ENCODE data around the gene P3R3URF. TPM values are rescaled to one million over a fixed set of nuclear protein-coding genes. Genes with fewer than 3 reads are reported as not detected.

P3R3URF gene
- total and polyA plus RNA-seq, 12 donors = not detected

GRCh38 chr1:46128344-46128743 is 47.9 kb downstream of the P3R3URF start:
- Histone ChIP-seq H3K27ac (no peak overlapping the region), H3K36me3 (replicated peaks in 1 of 2) (no peaks in the 10 kb centered on the region), H3K9me3 (replicated peaks in 1 of 3) (no peaks in the 10 kb centered on the region), H3K4me3 (no peak overlapping the region), H3K4me1 (replicated peaks in 1 of 2) (peaks cover 9 to 28% of the 10 kb centered on the region in 2 donors), H3K27me3 (no peaks in the 10 kb centered on the region)
- intact Hi-C loops (cut with DNase I) = loop anchor here in 1 of 2 donors (10.0 kb wide), 1 partner anchor 54 kb away; no protein-coding TSS in a partner anchor
- 97% methylated on average over 3 of the region's 3 CpGs for WGBS, 4 donors
- TF ChIP-seq POLR2A (IDR thresholded peaks at IDR 0.05) (no peak), CTCF (IDR thresholded peaks at IDR 0.05) (no peak)
- DNase-seq = no peak

Small RNA genes lying within 50 kb of the gene (small RNA-seq; reads per million reads assigned to genes)
- gene AL672043.1 = 0 reads per million in 2 donors

Other genes with a start within 250 kb of the P3R3URF start
- 10 to 100 TPM in 8 of 9 donors, 1 to 10 TPM in 1; 6.5 to 47.3 (median 21.5) TPM for gene PIK3R3, start 43.9 kb downstream of the P3R3URF start, total RNA-seq
- 10 to 100 TPM; 11.1 to 25.4 (median 16.7) TPM for gene PIK3R3, start 43.9 kb downstream of the P3R3URF start, polyA plus RNA-seq
- gene TSPAN1, start 1.4 kb downstream of the P3R3URF start, total RNA-seq = 10 to 100 TPM in 5 of 9 donors, 1 to 10 TPM in 3, under 1 TPM in 1; 0.39 to 44.6 (median 10.4) TPM
- gene TSPAN1, start 1.4 kb downstream of the P3R3URF start, polyA plus RNA-seq = 1 to 10 TPM; 4.7 to 8.2 (median 6.5) TPM
- gene POMGNT1, start 21.9 kb upstream of the P3R3URF start, total RNA-seq = 100 to 1,000 TPM in 3 of 9 donors, 10 to 100 TPM in 6; 44.6 to 132 (median 84.2) TPM
- 100 to 1,000 TPM in 2 of 3 donors, 10 to 100 TPM in 1; 73.0 to 149 (median 101) TPM for gene POMGNT1, start 21.9 kb upstream of the P3R3URF start, polyA plus RNA-seq
- 10 to 100 TPM in 1 of 9 donors, 1 to 10 TPM in 8; 4.4 to 10.0 (median 8.9) TPM for gene LURAP1, start 26.8 kb upstream of the P3R3URF start, total RNA-seq
- gene LURAP1, start 26.8 kb upstream of the P3R3URF start, polyA plus RNA-seq = 1 to 10 TPM; 3.3 to 7.4 (median 5.0) TPM
- gene RAD54L, start 71.3 kb upstream of the P3R3URF start, total RNA-seq = 1 to 10 TPM in 4 of 9 donors, under 1 TPM in 3, not detected in 2; 0.49 to 3.5 (median 1.1) TPM
- 1 to 10 TPM; 1.3 to 2.1 (median 1.9) TPM for gene RAD54L, start 71.3 kb upstream of the P3R3URF start, polyA plus RNA-seq
- gene LRRC41, start 127.1 kb upstream of the P3R3URF start, total RNA-seq = 10 to 100 TPM; 64.5 to 95.8 (median 70.1) TPM
- gene LRRC41, start 127.1 kb upstream of the P3R3URF start, polyA plus RNA-seq = 10 to 100 TPM; 38.5 to 43.2 (median 41.5) TPM
- gene UQCRH, start 127.2 kb upstream of the P3R3URF start, total RNA-seq = 100 to 1,000 TPM; 118 to 317 (median 169) TPM
- 100 to 1,000 TPM; 174 to 256 (median 245) TPM for gene UQCRH, start 127.2 kb upstream of the P3R3URF start, polyA plus RNA-seq
- gene NSUN4, start 164.3 kb upstream of the P3R3URF start, total RNA-seq = 10 to 100 TPM; 26.0 to 46.1 (median 40.3) TPM
- gene NSUN4, start 164.3 kb upstream of the P3R3URF start, polyA plus RNA-seq = 10 to 100 TPM; 13.8 to 37.6 (median 17.0) TPM
- gene FAAH, start 217.8 kb upstream of the P3R3URF start, total RNA-seq = 10 to 100 TPM; 14.7 to 53.8 (median 38.6) TPM
- gene FAAH, start 217.8 kb upstream of the P3R3URF start, polyA plus RNA-seq = 100 to 1,000 TPM in 1 of 3 donors, 10 to 100 TPM in 2; 12.0 to 162 (median 89.0) TPM